ENCODE measurements around the gene CEP112.
"Not testable (repeated sequence)": the region's sequence is repeated elsewhere in the genome, so short reads cannot be mapped to it uniquely, and the experiment has no call there.

Gene CEP112

GRCh38 chr17:65776890-65777289 is 415.0 kb downstream of the CEP112 start:
- no peak for DNase-seq (ENCODE audit: low read depth)

- DNase-seq (ENCODE audit: low read depth) = no peak
Observed at GRCh38 chr17:65774787-65775186, 417.1 kb downstream of the CEP112 start.

- DNase-seq (ENCODE audit: low read depth) = no peak
Observed at GRCh38 chr17:65772989-65773388, 418.9 kb downstream of the CEP112 start.

GRCh38 chr17:65771704-65772103 is 420.2 kb downstream of the CEP112 start:
- no peak for DNase-seq (ENCODE audit: low read depth)

- DNase-seq (ENCODE audit: low read depth) = no peak
Observed at GRCh38 chr17:65763786-65764185, 428.1 kb downstream of the CEP112 start.

- DNase-seq (ENCODE audit: low read depth) = no peak
Observed at GRCh38 chr17:65762973-65763372, 429.0 kb downstream of the CEP112 start.

- no peak for DNase-seq (ENCODE audit: low read depth)
Observed at GRCh38 chr17:65759532-65759931, 432.4 kb downstream of the CEP112 start.

- DNase-seq (ENCODE audit: low read depth) = no peak
Observed at GRCh38 chr17:65756760-65757159, 435.2 kb downstream of the CEP112 start.

GRCh38 chr17:65755799-65756198 is 436.1 kb downstream of the CEP112 start:
- no peak for DNase-seq (ENCODE audit: low read depth)

GRCh38 chr17:65754630-65755029 is 437.3 kb downstream of the CEP112 start:
- DNase-seq (ENCODE audit: low read depth) = no peak

- DNase-seq (ENCODE audit: low read depth) = no peak
Observed at GRCh38 chr17:65754081-65754480, 437.9 kb downstream of the CEP112 start.

GRCh38 chr17:65753348-65753747 is 438.6 kb downstream of the CEP112 start:
- no peak for DNase-seq (ENCODE audit: low read depth)

GRCh38 chr17:65751263-65751662 is 440.7 kb downstream of the CEP112 start:
- no peak for DNase-seq (ENCODE audit: low read depth)

- DNase-seq (ENCODE audit: low read depth) = peak; percentile 17
Observed at GRCh38 chr17:65750631-65751115, 441.3 kb downstream of the CEP112 start.

- no peak for DNase-seq (ENCODE audit: low read depth)
Observed at GRCh38 chr17:65750166-65750565, 441.8 kb downstream of the CEP112 start.

GRCh38 chr17:65749479-65749878 is 442.5 kb downstream of the CEP112 start:
- DNase-seq (ENCODE audit: low read depth) = no peak

GRCh38 chr17:65745241-65745640 is 446.7 kb downstream of the CEP112 start:
- no peak for DNase-seq (ENCODE audit: low read depth)

- no peak for DNase-seq (ENCODE audit: low read depth)
Observed at GRCh38 chr17:65743308-65743655, 448.7 kb downstream of the CEP112 start.

GRCh38 chr17:65742403-65743307 is 449.3 kb downstream of the CEP112 start:
- no peak for DNase-seq (ENCODE audit: low read depth)

GRCh38 chr17:65741710-65742109 is 450.2 kb downstream of the CEP112 start:
- DNase-seq (ENCODE audit: low read depth) = no peak

GRCh38 chr17:65739034-65739433 is 452.9 kb downstream of the CEP112 start:
- no peak for DNase-seq (ENCODE audit: low read depth)

GRCh38 chr17:65737451-65737850 is 454.5 kb downstream of the CEP112 start:
- no peak for DNase-seq (ENCODE audit: low read depth)

- DNase-seq (ENCODE audit: low read depth) = no peak
Observed at GRCh38 chr17:65733314-65733713, 458.6 kb downstream of the CEP112 start.

GRCh38 chr17:65732667-65733066 is 459.3 kb downstream of the CEP112 start:
- not testable (repeated sequence) for DNase-seq (ENCODE audit: low read depth)

Data from stimulated activated CD8-positive, alpha-beta memory T cell treated with anti-CD3 and anti-CD28 coated beads, Interleukin-12 subunit alpha, Interleukin-12 subunit beta, amount 100 ng/mL, for 1 hour (primary cell).